WTC11 (cell line): ENCODE data around the gene GPR18.

Experiments used
- NR3C1 ChIP-seq: sonication (generic); formaldehyde crosslinking; conservative IDR thresholded peaks from 2 replicates; pipeline ENCODE4 v1.8.1; 2023; ENCODE audit warnings: low read depth, mild to moderate bottlenecking, missing genetic modification reagents
- TF ChIP-seq, protein P1 (sequence below): sonication (generic); formaldehyde crosslinking; IDR thresholded peaks from 2 replicates; pipeline ENCODE4 v1.8.0; 2022; ENCODE audit warnings: mild to moderate bottlenecking, missing genetic modification reagents
- TF ChIP-seq, protein P2 (sequence below): fragments of 200-600 bp; IDR thresholded peaks from 2 replicates; pipeline ENCODE4 v1.8.0; 2022; ENCODE audit warnings: antibody characterized with exemption

DNA sequence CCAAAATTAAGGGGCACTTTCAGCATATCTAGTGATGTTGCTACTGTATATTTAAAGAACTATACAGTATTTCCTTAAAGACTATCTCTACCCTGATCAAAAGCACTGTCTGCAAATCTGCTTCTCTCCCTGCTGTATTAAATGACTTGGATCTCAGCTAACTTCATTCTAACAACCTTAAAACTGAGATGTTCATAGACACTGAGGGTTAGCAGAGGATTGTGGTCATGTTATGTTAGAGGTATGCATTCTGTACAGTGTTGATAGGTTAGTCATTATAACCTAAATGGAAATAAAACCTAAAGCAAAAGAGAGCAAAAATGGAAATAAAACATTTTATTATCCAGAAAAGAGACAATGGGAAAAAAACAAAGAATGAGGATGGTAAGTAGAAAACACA is 39.2 kb upstream of the GPR18 start:
- TF ChIP-seq, protein P1, sequence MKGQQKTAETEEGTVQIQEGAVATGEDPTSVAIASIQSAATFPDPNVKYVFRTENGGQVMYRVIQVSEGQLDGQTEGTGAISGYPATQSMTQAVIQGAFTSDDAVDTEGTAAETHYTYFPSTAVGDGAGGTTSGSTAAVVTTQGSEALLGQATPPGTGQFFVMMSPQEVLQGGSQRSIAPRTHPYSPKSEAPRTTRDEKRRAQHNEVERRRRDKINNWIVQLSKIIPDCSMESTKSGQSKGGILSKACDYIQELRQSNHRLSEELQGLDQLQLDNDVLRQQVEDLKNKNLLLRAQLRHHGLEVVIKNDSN (CRISPR knock-in tag): no peak
- no peak for TF ChIP-seq NR3C1 (CRISPR knock-in tag)
- TF ChIP-seq, protein P2, sequence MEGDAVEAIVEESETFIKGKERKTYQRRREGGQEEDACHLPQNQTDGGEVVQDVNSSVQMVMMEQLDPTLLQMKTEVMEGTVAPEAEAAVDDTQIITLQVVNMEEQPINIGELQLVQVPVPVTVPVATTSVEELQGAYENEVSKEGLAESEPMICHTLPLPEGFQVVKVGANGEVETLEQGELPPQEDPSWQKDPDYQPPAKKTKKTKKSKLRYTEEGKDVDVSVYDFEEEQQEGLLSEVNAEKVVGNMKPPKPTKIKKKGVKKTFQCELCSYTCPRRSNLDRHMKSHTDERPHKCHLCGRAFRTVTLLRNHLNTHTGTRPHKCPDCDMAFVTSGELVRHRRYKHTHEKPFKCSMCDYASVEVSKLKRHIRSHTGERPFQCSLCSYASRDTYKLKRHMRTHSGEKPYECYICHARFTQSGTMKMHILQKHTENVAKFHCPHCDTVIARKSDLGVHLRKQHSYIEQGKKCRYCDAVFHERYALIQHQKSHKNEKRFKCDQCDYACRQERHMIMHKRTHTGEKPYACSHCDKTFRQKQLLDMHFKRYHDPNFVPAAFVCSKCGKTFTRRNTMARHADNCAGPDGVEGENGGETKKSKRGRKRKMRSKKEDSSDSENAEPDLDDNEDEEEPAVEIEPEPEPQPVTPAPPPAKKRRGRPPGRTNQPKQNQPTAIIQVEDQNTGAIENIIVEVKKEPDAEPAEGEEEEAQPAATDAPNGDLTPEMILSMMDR: no peak
